ENCODE measurements around the gene LUC7L3. TPM values are rescaled to one million over a fixed set of nuclear protein-coding genes. Genes with fewer than 3 reads are reported as not detected.

Gene LUC7L3
- polyA plus RNA-seq, 3 donors = 14.6 to 49.8 (median 17.1) TPM

DNA sequence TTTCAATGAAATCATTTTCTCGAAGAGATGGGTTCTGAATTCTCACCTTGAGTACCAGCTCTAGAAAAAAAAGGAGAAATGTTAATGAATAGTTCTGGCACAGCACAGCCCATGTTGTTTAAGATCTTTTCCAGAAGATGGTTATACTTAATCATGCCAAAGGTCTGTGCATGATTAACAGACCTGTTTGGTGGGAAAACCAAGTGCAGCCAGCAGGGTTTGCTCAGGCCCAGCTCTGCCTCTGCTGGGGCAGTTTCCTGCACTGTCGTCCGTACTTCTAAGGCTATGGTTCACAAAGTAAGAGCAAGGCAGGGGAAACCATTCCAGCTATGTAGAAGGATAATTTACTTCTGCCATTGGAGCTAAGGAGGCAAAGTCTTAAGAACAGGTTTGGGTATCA, 22.3 kb upstream of the LUC7L3 start:
- Mint-ChIP-seq H3K4me3 (no peak overlapping the region), H3K36me3 (peaks cover 78 to 80% of the 10 kb centered on the region in 2 donors), H3K4me1 (peaks cover 2% of the 10 kb centered on the region), H3K27me3 (ENCODE audit: low read depth in 3 of 3) (no peaks in the 10 kb centered on the region), H3K27ac (peak overlapping the region in 1 of 7 donors; percentile 46), H3K9me3 (no peaks in the 10 kb centered on the region)
- Histone ChIP-seq H2AFZ (ENCODE audit: insufficient read depth, low read depth, low read length, poor library complexity, severe bottlenecking) (no peak overlapping the region), H3K4me1 (ENCODE audit: control insufficient read depth in 1 of 2, insufficient read depth in 2 of 2, low read length in 2 of 2) (no peaks in the 10 kb centered on the region), H4K20me1 (ENCODE audit: insufficient read depth, low read length) (peaks cover 34% of the 10 kb centered on the region), H3K4me3 (replicated peaks in 1 of 3; ENCODE audit: low read depth in 2 of 3, low read length in 3 of 3) (no peak overlapping the region), H3K4me2 (replicated peaks; ENCODE audit: extremely low read depth, low read length, poor library complexity, severe bottlenecking) (no peak overlapping the region), H3K27me3 (ENCODE audit: control insufficient read depth in 2 of 2, insufficient read depth in 2 of 2, low read length in 2 of 2) (no peaks in the 10 kb centered on the region), H3K79me2 (ENCODE audit: insufficient read depth, low read length) (peaks cover 4% of the 10 kb centered on the region), H3K36me3 (replicated peaks in 1 of 2; ENCODE audit: control insufficient read depth in 1 of 2, insufficient read depth in 2 of 2, low read length in 2 of 2) (peaks cover 74 to 99% of the 10 kb centered on the region in 2 donors), H3K27ac (ENCODE audit: low read depth in 1 of 2, low read length in 2 of 2) (no peak overlapping the region), H3K9me3 (replicated peaks in 1 of 2; ENCODE audit: control insufficient read depth in 1 of 2, insufficient read depth in 1 of 2, low read length in 2 of 2) (no peaks in the 10 kb centered on the region), H3K9ac (ENCODE audit: insufficient read depth, low read length, poor library complexity, severe bottlenecking) (no peak overlapping the region)
- 100% methylated on average over 3 of the region's 3 CpGs for WGBS (ENCODE audit: insufficient coverage)
- TF ChIP-seq, protein P1, sequence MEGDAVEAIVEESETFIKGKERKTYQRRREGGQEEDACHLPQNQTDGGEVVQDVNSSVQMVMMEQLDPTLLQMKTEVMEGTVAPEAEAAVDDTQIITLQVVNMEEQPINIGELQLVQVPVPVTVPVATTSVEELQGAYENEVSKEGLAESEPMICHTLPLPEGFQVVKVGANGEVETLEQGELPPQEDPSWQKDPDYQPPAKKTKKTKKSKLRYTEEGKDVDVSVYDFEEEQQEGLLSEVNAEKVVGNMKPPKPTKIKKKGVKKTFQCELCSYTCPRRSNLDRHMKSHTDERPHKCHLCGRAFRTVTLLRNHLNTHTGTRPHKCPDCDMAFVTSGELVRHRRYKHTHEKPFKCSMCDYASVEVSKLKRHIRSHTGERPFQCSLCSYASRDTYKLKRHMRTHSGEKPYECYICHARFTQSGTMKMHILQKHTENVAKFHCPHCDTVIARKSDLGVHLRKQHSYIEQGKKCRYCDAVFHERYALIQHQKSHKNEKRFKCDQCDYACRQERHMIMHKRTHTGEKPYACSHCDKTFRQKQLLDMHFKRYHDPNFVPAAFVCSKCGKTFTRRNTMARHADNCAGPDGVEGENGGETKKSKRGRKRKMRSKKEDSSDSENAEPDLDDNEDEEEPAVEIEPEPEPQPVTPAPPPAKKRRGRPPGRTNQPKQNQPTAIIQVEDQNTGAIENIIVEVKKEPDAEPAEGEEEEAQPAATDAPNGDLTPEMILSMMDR (IDR thresholded peaks at IDR 0.05) = no peak
- DNase-seq = no peak
- intact Hi-C loops (cut with micrococcal nuclease) = no loop called here

DNA sequence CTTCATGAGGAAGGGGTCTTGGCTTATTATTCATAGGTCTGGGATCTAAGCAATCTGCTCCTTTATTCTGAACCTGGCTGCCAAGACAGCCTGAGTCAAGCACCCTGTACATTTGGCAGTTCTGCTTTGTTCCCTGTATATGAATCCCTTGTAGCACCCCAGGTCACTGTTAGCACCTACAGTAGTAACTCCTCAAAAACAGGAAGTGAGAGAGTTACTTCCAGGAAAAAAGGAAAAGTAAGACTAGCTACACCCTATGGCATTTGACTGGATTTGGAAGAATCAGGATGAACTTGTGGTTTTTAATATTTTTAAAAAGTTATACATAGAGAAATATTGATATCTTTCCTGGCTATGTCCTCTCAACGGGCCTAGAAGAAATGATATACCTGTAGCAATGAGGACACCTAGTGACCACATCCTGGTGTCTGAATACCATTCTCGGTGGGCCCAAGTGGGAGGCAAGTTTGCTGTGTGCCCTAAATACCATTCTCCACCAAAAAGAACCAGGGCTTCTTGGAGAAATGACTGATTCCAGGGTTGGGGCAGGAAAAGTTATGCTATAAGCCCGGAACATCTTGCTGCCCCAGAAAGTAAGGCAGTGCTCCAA, 21.6 kb upstream of the LUC7L3 start:
- Mint-ChIP-seq H3K27me3 (ENCODE audit: low read depth in 3 of 3) (no peaks in the 10 kb centered on the region), H3K4me3 (no peak overlapping the region), H3K9me3 (no peaks in the 10 kb centered on the region), H3K27ac (no peak overlapping the region), H3K36me3 (peaks cover 75 to 80% of the 10 kb centered on the region in 2 donors), H3K4me1 (peaks cover 2% of the 10 kb centered on the region)
- Histone ChIP-seq H4K20me1 (ENCODE audit: insufficient read depth, low read length) (peaks cover 39% of the 10 kb centered on the region), H3K4me2 (replicated peaks; ENCODE audit: extremely low read depth, low read length, poor library complexity, severe bottlenecking) (no peak overlapping the region), H3K9me3 (replicated peaks in 1 of 2; ENCODE audit: control insufficient read depth in 1 of 2, insufficient read depth in 1 of 2, low read length in 2 of 2) (no peaks in the 10 kb centered on the region), H3K36me3 (replicated peaks in 1 of 2; ENCODE audit: control insufficient read depth in 1 of 2, insufficient read depth in 2 of 2, low read length in 2 of 2) (peaks cover 67 to 94% of the 10 kb centered on the region in 2 donors), H3K27me3 (ENCODE audit: control insufficient read depth in 2 of 2, insufficient read depth in 2 of 2, low read length in 2 of 2) (no peaks in the 10 kb centered on the region), H3K79me2 (ENCODE audit: insufficient read depth, low read length) (peaks cover 11% of the 10 kb centered on the region), H2AFZ (ENCODE audit: insufficient read depth, low read depth, low read length, poor library complexity, severe bottlenecking) (no peak overlapping the region), H3K27ac (ENCODE audit: low read depth in 1 of 2, low read length in 2 of 2) (no peak overlapping the region), H3K9ac (ENCODE audit: insufficient read depth, low read length, poor library complexity, severe bottlenecking) (no peak overlapping the region), H3K4me3 (replicated peaks in 1 of 3; ENCODE audit: low read depth in 2 of 3, low read length in 3 of 3) (no peak overlapping the region), H3K4me1 (ENCODE audit: control insufficient read depth in 1 of 2, insufficient read depth in 2 of 2, low read length in 2 of 2) (no peaks in the 10 kb centered on the region)
- TF ChIP-seq, protein P1 (IDR thresholded peaks at IDR 0.05) = no peak
- no peak for DNase-seq
- 100% methylated on average over 1 of the region's 3 CpGs for WGBS (ENCODE audit: insufficient coverage)
- intact Hi-C loops (cut with micrococcal nuclease) = no loop called here

Measured in CD14-positive monocyte (primary cell).